CD4-positive, alpha-beta memory T cell (primary cell): ENCODE results near the gene SRRM2. TPM values are rescaled to one million over a fixed set of nuclear protein-coding genes. Genes with fewer than 3 reads are reported as not detected.

Source experiments
- CTCF ChIA-PET: fragments of 350-600 bp; sonication (Branson Sonifier 250); formaldehyde crosslinking; loops from one replicate; lab custom pipeline; 2021; ENCODE audit warnings: inconsistent platforms; ENCODE audit not compliant: partially characterized antibody; lab: Charles Lee
- POLR2A ChIA-PET: fragments of 350-600 bp; sonication (Branson Sonifier 250); formaldehyde crosslinking; loops from one replicate; lab custom pipeline; 2021; ENCODE audit not compliant: partially characterized antibody; lab: Charles Lee
- DNase-seq, 5 donors: peaks; one replicate each; pipeline versions ENCODE4 v3.0.0 to v3.0.0-alpha.2; 2020 to 2022; ENCODE audit warnings: mixed read lengths in 1 of 5
- H3K27ac ChIP-seq: one replicate; pipeline ENCODE4 v1.7.0; 2013; ENCODE audit warnings: low read depth, low read length
- H3K27me3 ChIP-seq: 2 replicates; pipeline ENCODE4 v1.7.0; 2013; ENCODE audit warnings: mild to moderate bottlenecking, low read length, moderate library complexity; ENCODE audit not compliant: insufficient read depth
- H3K36me3 ChIP-seq: 2 replicates; pipeline ENCODE4 v1.7.0; 2013; ENCODE audit warnings: mild to moderate bottlenecking, low read length, moderate library complexity; ENCODE audit not compliant: insufficient read depth
- H3K4me1 ChIP-seq: 2 replicates; pipeline ENCODE4 v1.7.0; 2013; ENCODE audit warnings: mild to moderate bottlenecking, low read length, moderate library complexity; ENCODE audit not compliant: insufficient read depth
- H3K4me3 ChIP-seq, 2 donors: one replicate each; pipeline ENCODE4 v1.7.0; 2013; ENCODE audit warnings: low read length in 2 of 2, mild to moderate bottlenecking in 1 of 2
- H3K9me3 ChIP-seq, 2 donors: one replicate each; pipeline ENCODE4 v1.7.0; 2013; ENCODE audit warnings: low read length in 2 of 2, control low read depth in 1 of 2; ENCODE audit not compliant: control insufficient read depth in 1 of 2
- H3K27ac Mint-ChIP-seq, 7 donors: one replicate each; pipeline ENCODE4 v1.8.0; 2020 to 2021; ENCODE audit warnings: mixed read lengths in 7 of 7, mild to moderate bottlenecking in 6 of 7, inconsistent platforms in 3 of 7, moderate library complexity in 3 of 7
- H3K27me3 Mint-ChIP-seq, 2 donors: one replicate each; pipeline ENCODE4 v1.8.0; 2020 to 2021; ENCODE audit warnings: mixed read lengths in 2 of 2
- H3K36me3 Mint-ChIP-seq, 2 donors: one replicate each; pipeline ENCODE4 v1.8.0; 2020 to 2021; ENCODE audit warnings: mixed read lengths in 2 of 2, inconsistent platforms in 1 of 2, mild to moderate bottlenecking in 1 of 2
- H3K4me1 Mint-ChIP-seq, 4 donors: one replicate each; pipeline ENCODE4 v1.8.0; 2020 to 2021; ENCODE audit warnings: mixed read lengths in 4 of 4, mild to moderate bottlenecking in 1 of 4
- H3K4me3 Mint-ChIP-seq, 8 donors: one replicate each; pipeline ENCODE4 v1.8.0; 2020 to 2021; ENCODE audit warnings: mixed read lengths in 8 of 8, mild to moderate bottlenecking in 7 of 8, moderate library complexity in 6 of 8, inconsistent platforms in 3 of 8
- H3K9me3 Mint-ChIP-seq, 8 donors: one replicate each; pipeline ENCODE4 v1.8.0; 2020 to 2021; ENCODE audit warnings: mixed read lengths in 8 of 8, mild to moderate bottlenecking in 5 of 8, inconsistent platforms in 3 of 8, moderate library complexity in 1 of 8
- intact Hi-C: fragments of 100-400 bp; cut with micrococcal nuclease; formaldehyde crosslinking; loops from one replicate; pipeline ENCODE4 v1.15.1; 2023
- polyA plus RNA-seq, 2 donors: library from polyadenylated mRNA; unstranded; fragments of 300-500 nt; fragmentation: Illumina TruSeq; gene quantifications; one replicate each; pipeline ENCODE4 v1.2.3, GENCODE V29; 2021
- total RNA-seq, 2 experiments: library from RNA; stranded (reverse); gene quantifications; one replicate each; pipeline ENCODE4 v1.2.3, GENCODE V29; 2021

The SRRM2 gene
- total and polyA plus RNA-seq, 4 experiments from 2014 or later, result 11.8 to 1,137 (median 625) TPM

- DNase-seq, result no peak
- Mint-ChIP-seq H3K27ac (peak overlapping the region in 1 of 7 donors; percentile 3), H3K4me3 (no peak overlapping the region), H3K4me1 (peaks cover 0 to 4% (median 0%) of the 10 kb centered on the region in 4 donors), H3K27me3 (no peaks in the 10 kb centered on the region), H3K9me3 (no peaks in the 10 kb centered on the region), H3K36me3 (peaks cover 7 to 13% of the 10 kb centered on the region in 2 donors)
- Histone ChIP-seq H3K9me3 (no peaks in the 10 kb centered on the region), H3K4me3 (no peak overlapping the region), H3K4me1 (peaks cover 1% of the 10 kb centered on the region), H3K27ac (no peak overlapping the region), H3K27me3 (no peaks in the 10 kb centered on the region), H3K36me3 (peaks cover 15% of the 10 kb centered on the region)
- CTCF ChIA-PET, result no interaction called here
- POLR2A ChIA-PET, result no interaction called here
- intact Hi-C loops, result no loop called here
Measured at GRCh38 chr16:2710711-2711231, 41.7 kb upstream of the SRRM2 start.

GRCh38 chr16:2711370-2712062 is 40.9 kb upstream of the SRRM2 start:
- Mint-ChIP-seq H3K27me3 (no peaks in the 10 kb centered on the region), H3K27ac (no peak overlapping the region), H3K9me3 (no peaks in the 10 kb centered on the region), H3K4me3 (no peak overlapping the region), H3K4me1 (peaks cover 0 to 4% (median 0%) of the 10 kb centered on the region in 4 donors), H3K36me3 (peaks cover 7 to 11% of the 10 kb centered on the region in 2 donors)
- intact Hi-C loops, result no loop called here
- H3K36me3 ChIP-seq, result peaks cover 15% of the 10 kb centered on the region
- no peak overlapping the region for H3K27ac ChIP-seq
- peaks cover 4% of the 10 kb centered on the region for H3K4me1 ChIP-seq
- POLR2A ChIA-PET, result no interaction called here
- no peak for DNase-seq
- H3K9me3 ChIP-seq, result no peaks in the 10 kb centered on the region
- no peak overlapping the region for H3K4me3 ChIP-seq
- CTCF ChIA-PET, result no interaction called here
- H3K27me3 ChIP-seq, result no peaks in the 10 kb centered on the region

- CTCF ChIA-PET, result no interaction called here
- Histone ChIP-seq H3K36me3 (peaks cover 14% of the 10 kb centered on the region), H3K4me1 (peaks cover 4% of the 10 kb centered on the region), H3K27ac (no peak overlapping the region), H3K27me3 (no peaks in the 10 kb centered on the region), H3K9me3 (no peaks in the 10 kb centered on the region), H3K4me3 (no peak overlapping the region)
- Mint-ChIP-seq H3K4me3 (peak overlapping the region in 1 of 8 donors; percentile 48), H3K36me3 (peaks cover 7 to 11% of the 10 kb centered on the region in 2 donors), H3K9me3 (no peaks in the 10 kb centered on the region), H3K27ac (peak overlapping the region in 1 of 7 donors; percentile 50), H3K27me3 (no peaks in the 10 kb centered on the region), H3K4me1 (peaks cover 0 to 4% (median 0%) of the 10 kb centered on the region in 4 donors)
- POLR2A ChIA-PET, result no interaction called here
- intact Hi-C loops, result no loop called here
- DNase-seq, result no peak
Measured at GRCh38 chr16:2712063-2712441, 40.4 kb upstream of the SRRM2 start.

GRCh38 chr16:2712546-2712945 is 39.9 kb upstream of the SRRM2 start:
- peaks cover 4% of the 10 kb centered on the region for H3K4me1 ChIP-seq
- ChIA-PET POLR2A (no interaction called here), CTCF (no interaction called here)
- Mint-ChIP-seq H3K9me3 (no peaks in the 10 kb centered on the region), H3K4me3 (no peak overlapping the region), H3K27ac (peak overlapping the region in 1 of 7 donors; percentile 50), H3K27me3 (no peaks in the 10 kb centered on the region), H3K4me1 (peaks cover 0 to 4% (median 0%) of the 10 kb centered on the region in 4 donors), H3K36me3 (peaks cover 7% of the 10 kb centered on the region in 2 donors)
- H3K27ac ChIP-seq, result no peak overlapping the region
- H3K9me3 ChIP-seq, result no peaks in the 10 kb centered on the region
- no peaks in the 10 kb centered on the region for H3K27me3 ChIP-seq
- DNase-seq, result no peak
- intact Hi-C loops, result no loop called here
- H3K4me3 ChIP-seq, result no peak overlapping the region
- H3K36me3 ChIP-seq, result peaks cover 9% of the 10 kb centered on the region

GRCh38 chr16:2713523-2713922 is 38.9 kb upstream of the SRRM2 start:
- Mint-ChIP-seq H3K27ac (no peak overlapping the region), H3K9me3 (no peaks in the 10 kb centered on the region), H3K4me3 (no peak overlapping the region), H3K27me3 (no peaks in the 10 kb centered on the region), H3K4me1 (peaks cover 0 to 4% (median 0%) of the 10 kb centered on the region in 4 donors), H3K36me3 (peaks cover under 1 to 1% of the 10 kb centered on the region in 2 donors)
- POLR2A ChIA-PET, result no interaction called here
- CTCF ChIA-PET, result interaction anchor here (0.6 kb wide), 1 partner anchor 8 kb away, joined by 3 read pairs; no protein-coding TSS in a partner anchor
- H3K4me1 ChIP-seq, result peaks cover 4% of the 10 kb centered on the region
- H3K4me3 ChIP-seq, result no peak overlapping the region
- no peak overlapping the region for H3K27ac ChIP-seq
- no peaks in the 10 kb centered on the region for H3K27me3 ChIP-seq
- intact Hi-C loops, result no loop called here
- no peak for DNase-seq
- no peaks in the 10 kb centered on the region for H3K9me3 ChIP-seq
- no peaks in the 10 kb centered on the region for H3K36me3 ChIP-seq

- H3K36me3 ChIP-seq, result no peaks in the 10 kb centered on the region
- CTCF ChIA-PET, result no interaction called here
- H3K27ac ChIP-seq, result no peak overlapping the region
- Mint-ChIP-seq H3K4me1 (peaks cover 0 to 4% (median 0%) of the 10 kb centered on the region in 4 donors), H3K27ac (no peak overlapping the region), H3K36me3 (no peaks in the 10 kb centered on the region), H3K9me3 (no peaks in the 10 kb centered on the region), H3K4me3 (no peak overlapping the region), H3K27me3 (no peaks in the 10 kb centered on the region)
- POLR2A ChIA-PET, result no interaction called here
- H3K4me1 ChIP-seq, result peaks cover 4% of the 10 kb centered on the region
- no peak for DNase-seq
- intact Hi-C loops, result no loop called here
- H3K4me3 ChIP-seq, result no peak overlapping the region
- no peaks in the 10 kb centered on the region for H3K27me3 ChIP-seq
- no peaks in the 10 kb centered on the region for H3K9me3 ChIP-seq
Measured at GRCh38 chr16:2713985-2714774, 38.3 kb upstream of the SRRM2 start.

GRCh38 chr16:2715064-2715463 is 37.4 kb upstream of the SRRM2 start:
- no peaks in the 10 kb centered on the region for H3K36me3 ChIP-seq
- no peaks in the 10 kb centered on the region for H3K27me3 ChIP-seq
- H3K27ac ChIP-seq, result no peak overlapping the region
- no peak overlapping the region for H3K4me3 ChIP-seq
- ChIA-PET CTCF (no interaction called here), POLR2A (no interaction called here)
- Mint-ChIP-seq H3K9me3 (no peaks in the 10 kb centered on the region), H3K4me3 (no peak overlapping the region), H3K27me3 (no peaks in the 10 kb centered on the region), H3K4me1 (peaks cover 0 to 4% (median 0%) of the 10 kb centered on the region in 4 donors), H3K27ac (peak overlapping the region in 1 of 7 donors; percentile 59), H3K36me3 (no peaks in the 10 kb centered on the region)
- no peak for DNase-seq
- H3K9me3 ChIP-seq, result no peaks in the 10 kb centered on the region
- intact Hi-C loops, result no loop called here
- H3K4me1 ChIP-seq, result peaks cover 4% of the 10 kb centered on the region
